GM12875 (cell line): ENCODE measurements around the gene CENPP.
"Not testable (repeated sequence)": the region's sequence is repeated elsewhere in the genome, so short reads cannot be mapped to it uniquely, and the experiment has no call there.

Source experiments
- H3K4me3 ChIP-seq: one replicate; pipeline ENCODE4 v1.5.1; 2011; ENCODE audit warnings: low read depth, low read length, control low read depth
- CTCF ChIP-seq: IDR thresholded peaks from 2 replicates; pipeline ENCODE4 v1.5.1; 2011; ENCODE audit warnings: low read depth, mild to moderate bottlenecking, control low read depth, inconsistent platforms, low read length, moderate library complexity, borderline replicate concordance; ENCODE audit not compliant: insufficient read depth

Gene CENPP

GRCh38 chr9:92619601-92620300 is 294.0 kb downstream of the CENPP start:
- no peak overlapping the region for H3K4me3 ChIP-seq
- no peak for TF ChIP-seq CTCF

- TF ChIP-seq CTCF, result no peak
- H3K4me3 ChIP-seq, result no peak overlapping the region
Measured at GRCh38 chr9:92620845-92621244, 295.1 kb downstream of the CENPP start.

GRCh38 chr9:92623936-92624335 is 298.2 kb downstream of the CENPP start:
- H3K4me3 ChIP-seq, result not testable (repeated sequence)

- no peak for TF ChIP-seq CTCF
- no peak overlapping the region for H3K4me3 ChIP-seq
Measured at GRCh38 chr9:92626484-92626883, 300.7 kb downstream of the CENPP start.

- no peak for TF ChIP-seq CTCF
- no peak overlapping the region for H3K4me3 ChIP-seq
Measured at GRCh38 chr9:92627651-92628050, 301.9 kb downstream of the CENPP start.

- no peak for TF ChIP-seq CTCF
- H3K4me3 ChIP-seq, result no peak overlapping the region
Measured at GRCh38 chr9:92631452-92632343, 305.9 kb downstream of the CENPP start.

- TF ChIP-seq CTCF, result no peak
Measured at GRCh38 chr9:92632641-92633040, 306.9 kb downstream of the CENPP start.

More at GRCh38 chr9:92632641-92633040, 306.9 kb downstream of the CENPP start:
- H3K4me3 ChIP-seq, result no peak overlapping the region
